GM18498 (cell line): ENCODE results near the gene NELFA.

Source experiments
- ATAC-seq: cut with Tn5 transposase; IDR thresholded peaks from one replicate; pipeline ENCODE4 v1.9.1; 2021; ENCODE audit warnings: mild to moderate bottlenecking, moderate library complexity; ENCODE audit not compliant: unreplicated experiment

Gene NELFA

GRCh38 chr4:1968686-1969295 lies 40.0 kb downstream of the NELFA start:
- no peak for ATAC-seq

DNA sequence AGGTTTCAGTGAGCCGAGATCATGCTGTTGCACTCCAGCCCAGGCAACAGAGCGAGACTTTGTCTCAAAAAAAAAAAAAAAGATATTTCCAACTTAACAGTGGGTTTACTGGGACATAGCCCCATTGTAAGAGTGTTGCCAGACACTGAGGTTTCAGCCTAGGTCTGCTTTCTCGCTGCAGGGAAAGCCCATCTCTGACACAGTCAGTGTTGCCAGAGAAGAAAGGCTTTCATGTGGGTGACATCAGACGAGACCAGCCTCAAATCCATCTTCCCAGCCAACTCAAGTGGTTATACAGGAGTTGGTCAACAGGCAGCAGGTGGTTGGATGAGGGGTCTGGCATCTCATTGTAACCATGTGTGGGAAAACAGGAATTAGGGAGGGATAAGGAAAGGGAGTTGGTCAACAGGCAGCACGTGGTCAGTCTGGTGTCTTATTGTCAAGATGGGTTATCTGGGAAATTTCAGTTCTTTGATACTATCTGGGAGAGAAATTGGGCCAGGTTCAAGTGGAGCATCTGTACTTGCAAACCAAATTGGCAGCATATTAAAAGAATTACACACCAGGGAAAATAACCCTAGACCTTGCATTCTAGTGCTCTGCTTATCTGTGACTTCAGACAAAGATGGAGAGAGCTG lies 41.1 kb downstream of the NELFA start:
- ATAC-seq = no peak

GRCh38 chr4:1964971-1965370 lies 43.8 kb downstream of the NELFA start:
- no peak for ATAC-seq

- ATAC-seq = no peak
Measured at GRCh38 chr4:1964443-1964842, 44.3 kb downstream of the NELFA start.

- no peak for ATAC-seq
Measured at GRCh38 chr4:1962980-1963379, 45.8 kb downstream of the NELFA start.

- ATAC-seq = no peak
Measured at GRCh38 chr4:1961563-1961962, 47.2 kb downstream of the NELFA start.

GRCh38 chr4:1961038-1961437 lies 47.7 kb downstream of the NELFA start:
- no peak for ATAC-seq

GRCh38 chr4:1960170-1960825 lies 48.5 kb downstream of the NELFA start:
- no peak for ATAC-seq

DNA sequence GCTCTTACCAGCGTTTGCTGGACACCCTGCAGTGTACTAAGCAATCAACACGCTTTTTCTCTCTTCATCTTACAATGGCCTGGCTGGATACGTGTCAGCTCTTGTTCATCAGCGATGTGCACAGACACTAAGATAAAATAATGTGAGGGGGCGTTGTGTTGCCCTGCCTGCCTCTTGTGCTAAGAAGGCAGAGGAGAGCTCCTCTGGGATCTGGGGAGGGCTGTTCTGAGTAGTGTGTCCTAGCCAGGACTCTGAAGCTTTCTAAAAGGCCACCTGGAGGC lies 49.7 kb downstream of the NELFA start:
- ATAC-seq = no peak

DNA sequence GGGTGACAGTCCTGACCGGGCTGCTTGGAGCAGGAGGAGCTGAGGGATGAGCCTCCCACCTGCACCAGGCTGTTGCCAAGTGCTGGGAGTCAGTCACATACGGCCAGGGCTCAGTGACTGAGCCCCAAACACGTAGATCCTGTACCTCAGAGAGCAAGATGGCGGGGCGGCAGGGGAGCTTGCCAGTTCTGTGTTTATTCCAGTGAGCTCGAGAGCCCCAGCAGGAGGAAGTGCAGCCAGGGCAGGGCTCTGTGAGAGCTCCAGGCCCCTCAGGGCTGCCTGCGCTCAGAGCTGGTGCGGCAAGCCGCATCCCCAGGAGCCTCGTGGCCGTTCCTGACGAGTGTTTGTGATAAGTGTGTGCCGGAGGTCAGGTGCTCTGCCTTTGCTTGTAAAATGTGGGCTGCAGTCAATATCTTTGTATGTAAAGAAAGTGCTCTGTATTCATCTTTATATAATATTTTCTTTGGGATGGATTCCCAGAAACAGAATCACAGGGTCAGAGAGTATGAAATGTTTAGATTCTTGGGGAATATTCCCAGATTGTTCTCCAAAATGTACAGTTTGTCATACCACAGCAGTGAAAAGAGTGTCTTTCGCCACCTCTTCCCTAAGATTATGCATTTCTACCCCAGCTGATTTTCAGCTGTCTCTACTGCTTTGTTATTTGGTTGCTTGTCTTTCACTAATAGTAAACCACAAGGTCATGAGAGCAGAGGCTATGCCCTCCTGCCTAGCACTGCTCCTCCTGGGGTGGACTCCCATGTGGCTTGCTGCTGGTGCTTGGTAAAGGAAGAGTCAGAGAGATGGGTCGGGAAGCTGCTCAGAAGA lies 50.3 kb downstream of the NELFA start:
- ATAC-seq = no peak

GRCh38 chr4:1956631-1957030 lies 52.1 kb downstream of the NELFA start:
- no peak for ATAC-seq

- ATAC-seq = no peak
Measured at GRCh38 chr4:1953335-1953734, 55.4 kb downstream of the NELFA start.

- no peak for ATAC-seq
Measured at GRCh38 chr4:1952719-1953118, 56.1 kb downstream of the NELFA start.

- ATAC-seq = no peak
Measured at GRCh38 chr4:1952058-1952700, 56.6 kb downstream of the NELFA start.

GRCh38 chr4:1950369-1950768 lies 58.4 kb downstream of the NELFA start:
- no peak for ATAC-seq

GRCh38 chr4:1948892-1949436 lies 59.8 kb downstream of the NELFA start:
- ATAC-seq = no peak

GRCh38 chr4:1948232-1948631 lies 60.5 kb downstream of the NELFA start:
- no peak for ATAC-seq

DNA sequence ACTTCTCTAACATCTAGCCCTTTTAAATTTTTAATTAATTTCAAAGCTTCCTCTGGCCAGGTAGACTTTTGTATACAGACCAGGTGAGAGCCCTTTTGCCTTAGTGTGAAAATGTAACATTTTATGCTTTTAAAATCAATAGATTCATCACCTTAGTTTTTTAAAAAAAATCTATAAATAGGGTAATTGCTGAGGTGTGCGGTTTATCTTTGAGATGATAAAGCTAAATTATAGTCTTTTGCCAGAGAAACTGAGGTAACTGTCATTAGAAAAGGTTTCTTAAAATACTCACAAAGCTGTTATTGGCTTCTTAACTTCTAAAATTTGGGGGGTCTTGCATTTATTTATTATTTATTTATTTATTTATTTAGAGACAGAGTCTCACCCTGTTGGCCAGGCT lies 62.9 kb downstream of the NELFA start:
- no peak for ATAC-seq

DNA sequence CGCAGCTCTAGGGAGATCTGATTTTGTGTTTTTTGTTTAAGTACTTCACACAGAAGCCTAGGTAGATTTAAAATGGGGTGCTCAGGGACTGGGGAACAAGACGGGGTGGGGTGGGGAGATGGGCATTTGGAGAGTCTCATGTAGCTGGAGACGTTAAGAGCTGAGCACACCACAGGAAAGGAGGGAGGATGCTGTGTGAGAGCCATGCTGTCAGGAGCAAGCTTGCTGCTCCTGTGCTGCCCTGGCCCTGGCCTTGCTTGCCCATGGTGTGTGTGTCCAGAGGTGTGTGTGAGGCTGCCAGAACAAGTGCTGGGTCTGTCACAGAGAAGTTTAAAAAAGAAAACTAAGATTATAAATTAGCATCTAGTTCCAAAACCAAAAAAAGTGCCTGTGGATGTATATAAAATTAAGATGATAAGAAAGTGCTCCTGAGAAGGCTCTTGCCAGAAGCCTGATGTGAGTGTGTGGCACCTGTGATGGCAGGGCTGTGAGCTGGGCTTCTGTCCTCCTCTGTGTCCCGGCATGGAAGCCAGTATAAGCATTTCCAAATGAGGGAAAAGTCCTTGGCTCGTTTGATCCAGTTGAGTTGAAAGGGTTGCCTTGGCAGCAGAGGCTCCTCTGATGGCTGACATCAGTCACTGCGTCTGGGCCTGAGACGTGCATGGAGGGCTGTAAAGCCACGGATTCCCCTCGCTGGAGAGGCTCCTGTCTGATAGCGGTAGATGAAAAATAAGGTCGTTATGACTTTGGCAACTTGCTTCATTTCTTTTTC lies 63.5 kb downstream of the NELFA start:
- ATAC-seq = no peak

GRCh38 chr4:1943928-1944327 lies 64.8 kb downstream of the NELFA start:
- ATAC-seq = no peak
